GM18507 (cell line): ENCODE data around the gene PCK1.
"Not testable (repeated sequence)": the region's sequence is repeated elsewhere in the genome, so short reads cannot be mapped to it uniquely, and the experiment has no call there.

Experiments used
- DNase-seq: peaks from one replicate; pipeline ENCODE4 v3.0.0; 2011; ENCODE audit warnings: low read depth; ENCODE audit not compliant: insufficient read length; ENCODE audit errors: extremely low spot score
- FAIRE-seq: peaks from 2 replicates; lab custom pipeline; 2011; peaks lifted over from hg19 to GRCh38; lab: Jason Lieb, UNC

Gene PCK1

DNA sequence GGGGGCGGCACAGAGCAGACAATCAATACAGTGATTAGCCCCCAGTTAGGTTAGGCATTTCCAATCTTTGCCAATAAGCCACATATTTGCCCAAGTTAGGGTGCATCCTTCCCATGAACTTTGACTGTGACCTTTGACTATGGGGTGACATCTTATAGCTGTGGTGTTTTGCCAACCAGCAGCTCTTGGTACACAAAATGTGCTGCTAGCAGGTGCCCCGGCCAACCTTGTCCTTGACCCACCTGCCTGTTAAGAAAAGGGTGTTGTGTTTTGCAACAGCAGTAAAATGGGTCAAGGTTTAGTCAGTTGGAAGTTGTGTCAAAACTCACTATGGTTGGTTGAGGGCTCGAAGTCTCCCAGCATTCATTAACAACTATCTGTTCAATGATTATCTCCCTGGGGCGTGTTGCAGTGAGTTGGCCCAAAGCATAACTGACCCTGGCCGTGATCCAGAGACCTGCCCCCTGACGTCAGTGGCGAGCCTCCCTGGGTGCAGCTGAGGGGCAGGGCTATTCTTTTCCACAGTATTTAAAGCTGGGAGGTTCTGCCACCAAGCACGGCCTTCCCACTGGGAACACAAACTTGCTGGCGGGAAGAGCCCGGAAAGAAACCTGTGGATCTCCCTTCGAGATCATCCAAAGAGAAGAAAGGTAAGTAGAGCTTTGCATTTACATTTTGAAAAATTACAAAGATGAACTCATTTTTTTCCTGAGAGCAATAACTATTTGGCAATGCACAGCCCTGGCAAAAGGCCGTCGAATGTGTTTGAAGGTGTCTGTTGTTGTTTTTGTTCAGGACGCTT, at the start of gene PCK1:
PCK1 (plus strand) TSS at position 557 of the 802 bp plus-strand sequence. CDS start 302 bp downstream, outside the sequence.
- FAIRE-seq (no peak), DNase-seq (no peak)

DNA sequence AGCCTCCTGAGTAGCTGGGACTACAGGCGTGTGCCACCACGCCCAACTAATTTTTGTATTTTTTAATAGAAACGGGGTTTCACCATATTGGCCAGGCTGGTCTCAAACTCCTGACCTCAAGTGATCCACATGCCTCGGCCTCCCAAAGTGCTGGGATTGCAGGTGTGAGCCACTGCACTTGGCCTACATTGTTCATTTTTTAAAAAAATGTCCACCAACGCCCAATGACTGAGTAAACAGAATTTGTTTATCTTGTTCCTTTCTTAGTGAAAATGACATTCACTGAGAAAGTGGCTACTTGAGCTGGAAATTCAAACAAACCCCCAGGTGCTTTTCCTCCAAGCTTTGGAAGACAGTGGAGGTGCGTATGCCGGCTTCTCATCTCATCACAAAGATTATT, 49.2 kb upstream of the PCK1 start:
- FAIRE-seq, DNase-seq: not testable (repeated sequence)

DNA sequence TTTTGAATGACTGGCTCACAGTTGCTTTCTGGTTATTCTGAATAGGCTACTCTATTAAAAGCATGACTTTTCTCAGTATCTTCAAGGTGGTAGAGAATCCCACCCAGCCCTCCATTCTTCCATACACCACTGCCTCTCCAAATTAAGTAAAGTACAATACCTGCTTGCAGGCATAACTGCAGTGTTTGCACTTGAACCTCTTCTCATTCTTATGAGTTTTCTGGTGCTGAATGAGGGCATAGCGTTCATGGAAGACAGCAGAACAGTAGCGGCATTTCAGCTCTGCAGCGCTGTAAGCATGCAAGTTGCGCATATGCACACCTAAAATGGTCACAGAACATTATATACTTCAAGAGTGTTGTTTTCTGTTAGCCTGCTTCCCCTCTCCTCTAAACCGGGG, 48.5 kb upstream of the PCK1 start:
- FAIRE-seq (no peak), DNase-seq (no peak)

DNA sequence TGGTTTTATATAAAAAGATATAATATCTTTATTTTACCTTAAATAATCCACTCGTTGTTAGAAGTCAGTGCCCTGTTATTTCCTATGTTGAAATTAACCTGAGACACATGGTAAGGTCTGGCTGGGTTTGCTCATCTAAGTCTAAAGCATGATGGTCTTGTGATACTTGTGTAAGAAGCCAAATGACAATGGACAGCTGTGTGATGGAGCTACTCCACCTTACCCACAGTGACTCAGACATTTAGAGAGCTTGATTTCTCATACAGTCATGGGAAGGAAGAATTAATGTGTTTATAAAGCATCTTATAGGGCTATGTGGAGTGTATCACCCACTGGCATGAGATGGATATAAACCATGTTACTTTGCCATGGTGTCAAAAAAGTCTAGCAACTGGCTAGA, 47.7 kb upstream of the PCK1 start:
- FAIRE-seq (no peak), DNase-seq (no peak)

DNA sequence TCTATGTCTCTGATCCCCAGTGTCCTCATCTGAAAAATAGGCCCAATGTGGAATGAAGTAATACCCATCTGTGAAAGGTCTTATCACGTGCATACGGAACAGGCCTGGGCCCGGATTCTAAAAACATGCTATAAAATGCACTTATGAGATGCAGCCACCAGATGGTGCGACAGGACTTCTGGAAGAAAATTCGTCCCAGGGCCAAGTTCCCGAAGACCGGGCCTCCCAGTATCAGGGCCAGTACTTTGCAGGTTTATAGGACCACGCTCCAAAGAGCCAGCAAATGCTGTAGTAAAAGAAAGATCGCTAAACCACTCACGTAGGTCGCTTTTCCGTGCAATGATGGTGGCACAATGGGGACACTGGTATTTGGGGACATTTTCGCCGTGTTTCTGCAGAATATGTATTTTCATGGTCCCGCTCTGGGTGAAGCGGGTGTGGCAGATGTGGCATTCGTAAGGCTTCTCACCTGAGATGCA, 46.6 kb upstream of the PCK1 start:
- FAIRE-seq (peak; percentile 46), DNase-seq (peak; percentile 28)

DNA sequence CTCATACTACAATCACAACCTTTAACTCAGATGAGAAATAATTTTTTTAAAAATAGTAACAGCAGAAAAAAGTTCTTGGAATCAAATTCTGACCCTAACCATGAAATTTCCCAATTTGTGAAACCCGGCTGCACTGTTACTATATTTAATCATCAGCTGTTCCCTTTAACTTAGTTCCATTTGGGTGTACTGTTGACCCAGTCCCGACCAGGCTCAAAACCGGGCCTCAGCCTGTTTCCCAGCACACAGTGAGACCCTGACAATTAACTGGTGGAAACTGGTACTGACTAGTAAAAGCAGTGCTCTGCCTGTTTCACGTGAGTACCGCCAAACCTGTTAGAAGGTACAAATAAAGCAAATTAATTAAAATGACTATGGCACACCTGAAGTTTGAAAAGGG, 43.0 kb upstream of the PCK1 start:
- no peak for DNase-seq
- no peak for FAIRE-seq

DNA sequence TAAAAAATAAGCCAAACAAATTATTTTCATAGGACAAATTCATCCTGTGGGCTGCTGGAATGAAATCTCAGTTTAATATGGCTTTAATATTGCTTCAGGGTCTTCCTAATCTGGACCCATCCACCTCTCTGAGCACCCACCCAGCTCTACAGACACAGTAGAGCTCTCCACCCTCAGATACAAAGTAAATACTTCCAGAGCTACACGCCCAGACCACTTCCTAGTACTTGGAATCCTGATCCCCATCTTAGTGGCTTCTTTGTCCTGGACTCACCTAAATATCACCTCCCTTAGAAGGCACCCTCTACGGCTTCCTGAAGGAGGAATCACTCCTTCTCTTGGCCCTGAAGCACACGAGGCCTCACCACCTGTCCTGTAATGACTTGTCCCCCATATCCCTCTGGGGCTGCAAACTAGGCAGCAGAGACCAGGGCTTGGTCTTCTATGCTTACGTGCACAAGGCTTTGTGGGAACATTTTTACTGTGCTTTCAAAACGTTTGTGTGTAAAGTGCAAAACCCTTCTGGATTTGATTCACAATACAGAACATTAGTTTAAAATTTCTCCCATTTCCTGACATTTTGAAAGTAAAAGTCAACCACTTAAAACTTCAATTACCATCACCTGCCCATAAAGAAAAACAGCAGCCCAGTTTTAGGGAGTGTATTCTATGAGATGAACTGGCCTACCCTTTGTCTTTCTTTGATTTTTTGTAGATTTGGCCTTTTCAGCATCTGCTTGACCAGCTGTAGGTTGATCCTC, 38.4 kb upstream of the PCK1 start:
- peak; percentile 65 for FAIRE-seq

DNA sequence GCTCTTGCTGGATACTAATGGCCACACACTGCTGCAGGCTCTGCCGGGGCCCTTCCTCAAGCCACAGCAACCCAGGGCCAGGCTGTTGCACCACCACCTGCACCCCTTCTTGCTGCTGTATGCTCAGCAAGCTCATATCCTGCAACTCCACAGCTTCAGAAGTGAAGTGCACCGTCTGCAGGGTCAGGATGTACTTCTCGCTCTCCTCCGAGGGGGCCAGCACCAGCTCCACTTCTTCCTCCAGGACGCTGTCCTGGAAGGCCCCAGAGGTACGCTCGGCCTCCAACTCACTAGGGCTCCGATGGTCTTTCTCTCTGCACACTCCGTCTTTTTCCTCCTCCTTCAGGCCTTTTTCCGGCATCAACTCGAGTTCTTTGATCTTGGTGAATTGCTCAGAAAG, 37.1 kb upstream of the PCK1 start:
- FAIRE-seq: no peak

More for the DNA sequence above, 38.4 kb upstream of the PCK1 start:
- DNase-seq: no peak

DNA sequence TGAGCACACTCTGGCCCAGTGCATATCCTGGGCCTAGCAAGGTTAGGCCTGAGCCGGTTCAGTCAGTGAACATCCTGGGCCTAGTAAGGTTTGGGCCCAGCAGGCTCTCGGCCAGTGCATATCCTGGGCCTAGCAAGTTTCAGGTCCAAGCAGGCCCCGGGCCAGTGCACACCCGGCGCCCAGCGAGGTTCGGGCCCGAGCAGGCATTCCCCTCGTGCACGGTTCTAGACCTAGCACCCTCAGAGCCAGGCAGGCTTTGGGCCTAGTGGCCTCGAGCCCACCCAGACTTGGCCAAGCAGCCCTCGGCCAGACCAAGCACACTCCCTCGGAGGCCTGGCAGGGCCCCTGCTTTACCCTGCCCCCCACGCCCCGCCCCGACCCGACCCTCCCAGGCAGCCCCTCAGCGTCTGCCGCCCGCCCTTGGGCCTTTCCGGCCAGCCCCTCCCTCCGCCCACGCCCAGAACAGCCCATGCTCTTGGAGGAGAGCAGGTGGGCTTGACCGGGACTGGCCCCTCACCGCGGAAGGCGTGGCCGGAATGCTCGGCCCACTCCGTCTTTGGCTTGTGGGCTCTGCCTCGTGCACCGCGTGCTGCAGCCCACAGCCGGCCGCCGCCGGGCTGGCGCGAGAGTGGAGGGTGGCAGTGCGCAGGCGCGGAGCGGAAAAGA, 36.3 kb upstream of the PCK1 start, which contains the start of gene CTCFL:
CTCFL (minus strand) TSS at position 630 of the 666 bp plus-strand sequence. CDS start 935 bp downstream, outside the sequence.
- no peak for DNase-seq
- no peak for FAIRE-seq

More for the DNA sequence above, 37.1 kb upstream of the PCK1 start:
- DNase-seq: no peak

DNA sequence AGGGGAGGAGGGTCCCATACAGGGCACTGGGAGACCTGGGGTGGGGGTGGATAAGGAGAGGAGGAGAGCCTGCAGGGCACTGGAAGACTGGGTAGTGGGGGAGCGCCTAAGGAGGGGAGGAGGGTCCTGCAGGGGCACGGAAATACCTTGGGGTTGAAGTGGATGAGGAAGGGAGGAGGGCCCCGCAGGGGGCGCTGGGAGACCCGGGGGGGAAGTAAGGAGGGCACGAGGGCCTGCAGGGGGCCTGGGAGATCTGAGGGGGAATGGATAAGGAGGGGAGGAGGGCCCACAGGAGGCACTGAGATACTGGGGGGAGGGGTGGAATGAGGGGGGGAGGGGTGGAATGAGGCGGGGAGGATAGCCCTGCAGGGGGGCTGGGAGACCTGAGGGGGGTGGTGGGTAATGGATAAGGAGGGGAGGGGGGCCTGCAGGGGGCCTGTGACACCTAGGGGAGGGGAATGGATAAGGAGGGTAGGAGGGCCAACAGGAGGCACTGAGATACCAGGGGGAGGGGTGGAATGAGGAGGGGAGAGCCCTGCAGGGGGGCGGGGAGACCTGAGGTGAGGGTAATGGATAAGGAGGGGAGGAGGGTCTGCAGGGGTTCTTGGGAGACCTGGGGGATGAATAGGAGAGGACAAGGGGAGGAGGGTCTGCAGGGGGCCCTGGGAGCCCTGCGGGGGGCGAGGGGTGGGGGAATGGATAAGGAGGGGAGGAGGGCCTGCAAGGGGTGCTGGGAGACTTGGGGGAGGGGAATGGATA, 35.4 kb upstream of the PCK1 start:
- no peak for FAIRE-seq
- DNase-seq: no peak

DNA sequence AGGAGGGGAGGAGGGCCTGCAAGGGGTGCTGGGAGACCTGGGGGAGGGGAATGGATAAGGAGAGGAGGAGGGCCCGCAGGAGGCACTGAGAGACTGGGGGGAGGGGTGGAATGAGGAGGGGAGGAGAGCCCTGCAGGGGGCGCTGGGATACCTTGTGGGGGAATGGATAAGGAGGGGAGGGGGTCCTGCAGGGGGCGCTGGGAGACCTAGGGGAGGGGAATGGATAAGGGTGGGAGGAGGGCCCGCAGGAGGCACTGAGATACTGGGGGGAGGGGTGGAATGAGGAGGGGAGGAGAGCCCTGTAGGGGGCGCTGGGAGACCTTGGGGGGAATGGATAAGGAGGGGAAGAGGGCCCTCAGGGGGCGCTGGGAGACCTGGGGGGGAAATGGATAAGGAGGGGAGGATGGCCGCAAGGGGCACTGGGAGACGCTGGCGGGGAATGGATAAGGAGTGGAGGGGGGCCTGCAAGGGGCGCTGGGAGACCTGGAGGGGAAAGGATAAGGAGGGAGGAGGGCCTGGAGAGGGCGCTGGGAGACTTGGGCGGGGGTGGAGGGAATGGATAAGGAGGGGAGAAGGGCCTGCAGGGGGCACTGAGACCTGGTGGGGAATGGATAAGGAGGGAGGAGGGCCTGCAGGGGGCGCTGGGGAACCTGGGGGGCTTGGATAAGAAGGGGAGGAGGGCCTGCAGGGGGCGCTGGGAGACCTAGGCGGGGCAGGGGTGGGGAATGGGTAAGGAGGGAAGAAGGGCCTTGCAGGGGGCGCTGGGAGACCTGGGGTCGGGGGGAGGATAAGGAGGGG, 34.6 kb upstream of the PCK1 start:
- no peak for DNase-seq
- FAIRE-seq: no peak

DNA sequence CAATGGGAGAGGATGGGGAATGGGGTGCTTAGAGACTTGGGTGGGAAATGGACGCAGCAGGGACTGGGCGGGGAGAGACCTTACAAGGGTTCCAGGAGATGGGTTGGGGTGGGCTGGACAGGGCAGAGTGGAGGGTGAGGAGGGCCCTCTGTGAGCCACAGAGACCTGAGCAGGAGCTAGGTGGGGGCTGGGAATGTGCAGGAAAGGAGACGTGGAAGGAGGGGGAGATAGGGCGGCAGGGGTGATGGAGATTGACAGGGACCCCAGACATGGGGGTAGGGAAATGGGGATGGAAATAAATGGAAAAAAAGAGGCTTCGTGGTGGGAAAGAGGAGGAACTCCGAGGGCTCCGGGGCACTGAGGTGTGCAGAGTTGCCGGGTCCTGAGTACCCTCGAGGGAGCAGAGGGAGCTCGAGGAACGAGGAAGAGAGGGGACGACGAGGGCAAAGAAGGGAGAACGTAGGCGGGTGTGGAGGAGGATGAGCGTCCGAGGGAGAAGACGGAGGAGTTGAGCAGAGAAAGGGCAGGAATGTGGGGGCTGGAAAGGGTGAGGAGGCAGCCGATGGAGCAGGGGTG, 33.9 kb upstream of the PCK1 start:
- no peak for FAIRE-seq
- no peak for DNase-seq

DNA sequence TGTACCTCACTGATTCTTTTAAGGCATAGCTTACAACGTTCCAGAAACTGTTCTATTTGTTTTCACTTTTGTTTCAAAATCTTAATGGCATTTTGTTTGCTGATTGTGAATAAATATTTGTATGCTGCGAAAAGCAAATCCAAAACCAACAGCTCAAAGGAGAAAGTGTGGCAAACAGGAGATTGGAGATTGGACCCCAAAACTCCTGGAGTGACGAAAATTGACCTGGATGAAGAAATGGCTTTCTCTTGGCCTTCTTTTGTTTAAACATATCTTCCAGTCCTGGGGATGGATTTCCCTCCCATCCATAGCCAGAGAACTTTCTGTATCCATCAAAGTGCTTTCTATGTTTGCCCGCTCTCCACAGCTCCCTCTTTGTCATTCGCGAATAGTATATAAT, 33.2 kb upstream of the PCK1 start:
- FAIRE-seq (no peak), DNase-seq (no peak)

DNA sequence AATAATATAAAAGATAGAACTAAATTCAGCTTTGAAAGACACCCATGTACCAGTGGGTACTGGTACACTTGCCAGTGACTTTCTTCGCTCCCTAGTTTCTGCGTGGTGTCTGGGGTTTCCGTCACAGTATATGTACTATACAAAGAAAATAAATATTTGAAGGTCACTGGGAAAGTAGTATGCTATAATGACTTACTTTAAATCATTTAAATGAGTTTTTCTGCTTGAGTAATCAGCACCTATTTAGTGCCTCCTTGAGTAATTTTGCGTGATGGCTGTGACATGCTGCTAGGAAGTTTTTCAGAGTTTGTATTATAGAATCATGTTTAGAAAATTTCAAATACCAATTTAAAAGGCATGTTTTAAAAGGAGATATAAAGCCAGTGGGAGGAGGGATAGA, 32.8 kb upstream of the PCK1 start:
- FAIRE-seq (no peak), DNase-seq (no peak)

DNA sequence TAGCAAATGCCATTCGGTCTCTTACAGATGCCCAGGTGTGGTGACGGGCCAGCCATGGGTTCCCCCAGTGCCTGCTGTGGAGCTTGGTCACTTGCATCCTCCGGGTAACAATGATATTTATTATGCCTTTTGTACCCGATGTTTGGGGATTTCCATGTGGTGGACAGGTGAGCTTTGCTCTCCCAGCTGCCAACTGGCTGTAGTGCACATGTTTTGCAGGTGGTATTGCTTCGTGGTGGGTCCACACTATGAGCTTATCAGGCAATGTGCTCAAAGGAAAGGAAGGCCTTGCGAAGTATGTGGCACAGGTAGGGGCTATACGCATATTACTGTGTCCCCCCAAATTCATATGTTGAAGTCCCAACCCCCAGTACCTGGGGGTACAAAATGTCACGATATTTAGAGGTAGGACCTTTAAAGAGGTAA, 31.7 kb upstream of the PCK1 start:
- DNase-seq (no peak), FAIRE-seq (no peak)

DNA sequence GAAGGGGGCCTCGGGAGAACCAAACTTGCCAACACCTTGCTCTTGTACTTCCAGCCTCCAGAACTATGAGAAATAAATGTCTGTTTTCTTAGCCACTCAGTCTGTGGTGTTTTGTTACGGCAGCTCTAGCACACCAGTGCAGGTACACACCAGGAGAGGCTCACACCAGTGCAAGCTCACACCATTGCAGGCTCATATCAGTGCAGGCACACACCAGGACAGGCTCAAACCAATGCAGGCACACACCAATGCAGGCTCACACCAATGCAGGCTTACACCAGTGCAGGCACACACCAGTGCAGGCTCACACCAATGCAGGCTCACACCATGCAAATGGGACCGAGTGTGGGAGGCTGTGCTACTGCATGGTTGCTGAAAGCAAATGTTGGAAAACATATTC, 31.1 kb upstream of the PCK1 start:
- no peak for DNase-seq
- no peak for FAIRE-seq

DNA sequence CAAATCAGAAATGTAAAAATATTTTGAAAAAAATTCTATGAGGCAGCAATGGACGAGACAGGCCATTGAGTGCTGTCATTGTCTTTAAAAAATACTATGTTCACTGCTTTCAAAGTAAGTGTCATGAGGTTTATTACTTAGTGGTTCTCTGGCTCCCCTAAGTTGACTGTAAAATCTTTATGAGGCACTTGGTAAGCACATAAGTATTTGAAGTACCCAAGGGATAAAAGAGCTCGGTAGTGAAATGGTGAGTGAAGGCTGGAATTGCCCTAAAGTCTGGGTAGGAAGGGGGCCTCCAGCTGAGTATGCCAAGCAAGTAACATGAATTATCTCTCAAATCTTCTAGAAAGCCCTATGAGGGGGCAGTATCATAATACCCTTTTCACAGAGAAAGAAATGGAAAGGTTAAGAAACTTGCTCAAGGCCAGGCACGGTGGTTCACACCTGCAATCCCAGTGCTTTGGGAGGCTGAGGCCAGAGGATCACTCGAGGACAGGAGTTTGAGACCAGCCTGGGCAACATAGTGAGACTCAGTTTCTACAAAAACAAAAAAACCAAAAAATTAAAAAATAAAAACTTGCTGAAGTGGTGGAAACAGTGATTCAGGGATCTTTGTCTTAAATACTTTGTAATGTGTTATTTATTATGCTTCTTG, 30.5 kb upstream of the PCK1 start:
- no peak for DNase-seq
- FAIRE-seq: no peak

DNA sequence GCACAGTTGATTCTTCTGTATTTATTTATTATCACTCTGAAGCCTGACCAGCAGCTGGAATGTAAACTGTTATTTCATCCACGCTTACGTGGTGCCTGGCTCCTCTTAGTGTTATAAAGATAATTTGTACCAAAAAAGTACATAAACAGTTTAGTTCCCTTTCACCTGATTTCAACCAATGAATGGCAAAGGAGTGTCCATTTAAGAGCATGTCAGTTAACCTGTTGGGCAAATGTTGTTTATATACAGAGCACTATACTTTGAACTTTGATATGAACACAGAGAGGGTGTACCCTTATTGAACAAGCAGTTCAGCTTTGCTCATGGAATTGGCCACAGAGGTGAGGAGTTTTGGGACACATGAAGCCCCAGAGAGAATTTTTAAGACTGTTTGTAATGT, 28.8 kb upstream of the PCK1 start:
- DNase-seq: no peak
- FAIRE-seq: no peak
